SK-N-MC (cell line): ENCODE data around the gene SDC4.

Experiments used
- DNase-seq: peaks from one replicate; pipeline ENCODE4 v3.0.0-alpha.2; 2011; ENCODE audit warnings: low read depth, low spot score
- H3K27ac ChIP-seq: fragments of 200-600 bp; sonication (generic); 2 replicates; pipeline ENCODE4 v1.5.1; 2016; ENCODE audit warnings: mixed run types
- H3K36me3 ChIP-seq: fragments of 200-600 bp; sonication (generic); 2 replicates; pipeline ENCODE4 v1.6.1; 2017; ENCODE audit warnings: antibody characterized with exemption, low read length, mixed read lengths; ENCODE audit not compliant: insufficient read depth
- H3K4me3 ChIP-seq: fragments of 200-600 bp; sonication (generic); 2 replicates; pipeline ENCODE4 v1.5.1; 2016
- H3K9ac ChIP-seq: fragments of 200-600 bp; sonication (generic); 2 replicates; pipeline ENCODE4 v1.8.0; 2017; ENCODE audit warnings: mixed run types, mixed read lengths; ENCODE audit not compliant: insufficient read length
- H3K9me3 ChIP-seq: fragments of 200-600 bp; sonication (generic); 2 replicates; pipeline ENCODE4 v1.6.1; 2017; ENCODE audit warnings: low read depth, mild to moderate bottlenecking, antibody characterized with exemption, low read length, moderate library complexity, mixed read lengths
- EZH2 ChIP-seq: fragments of 200-600 bp; sonication (generic); IDR thresholded peaks from one replicate; pipeline ENCODE4 v1.6.1; 2017; ENCODE audit warnings: antibody characterized with exemption
- FOXP2 ChIP-seq: optimal IDR thresholded peaks from 2 replicates; pipeline ENCODE3; 2011; ENCODE audit warnings: mild to moderate bottlenecking, moderate library complexity; ENCODE audit not compliant: insufficient read depth; ENCODE audit errors: extremely low read length, control extremely low read depth
- POLR2AphosphoS5 ChIP-seq: IDR thresholded peaks from 2 replicates; pipeline ENCODE4 v1.6.1; 2012; ENCODE audit warnings: mild to moderate bottlenecking, low read depth, low read length, borderline replicate concordance

Gene SDC4

DNA sequence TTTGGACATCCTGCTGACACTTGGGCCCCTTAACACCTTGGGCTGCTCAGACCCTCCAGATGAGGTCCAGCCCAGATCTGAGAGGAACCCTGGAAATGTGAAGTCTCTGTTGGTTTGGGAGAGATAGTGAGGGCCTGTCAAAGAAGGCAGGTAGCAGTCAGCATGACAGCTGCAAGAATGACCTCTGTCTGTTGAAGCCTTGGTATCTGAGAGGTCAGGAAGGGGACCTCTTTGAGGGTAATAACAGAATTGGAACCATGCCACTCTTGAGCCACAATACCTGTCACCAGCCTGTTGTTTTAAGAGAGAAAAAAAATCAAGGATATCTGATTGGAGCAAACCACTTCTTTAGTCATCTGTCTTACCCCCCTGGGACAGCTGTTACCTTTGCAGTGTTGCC, 18.9 kb upstream of the SDC4 start:
- H3K9me3 ChIP-seq = no peaks in the 10 kb centered on the region
- H3K36me3 ChIP-seq = peaks cover 20% of the 10 kb centered on the region
- TF ChIP-seq POLR2AphosphoS5 = no peak
- no peak for TF ChIP-seq FOXP2
- no peak for TF ChIP-seq EZH2
- no peak for DNase-seq
- H3K9ac ChIP-seq = no peak overlapping the region
- H3K4me3 ChIP-seq = no peak overlapping the region
- H3K27ac ChIP-seq = no peak overlapping the region

DNA sequence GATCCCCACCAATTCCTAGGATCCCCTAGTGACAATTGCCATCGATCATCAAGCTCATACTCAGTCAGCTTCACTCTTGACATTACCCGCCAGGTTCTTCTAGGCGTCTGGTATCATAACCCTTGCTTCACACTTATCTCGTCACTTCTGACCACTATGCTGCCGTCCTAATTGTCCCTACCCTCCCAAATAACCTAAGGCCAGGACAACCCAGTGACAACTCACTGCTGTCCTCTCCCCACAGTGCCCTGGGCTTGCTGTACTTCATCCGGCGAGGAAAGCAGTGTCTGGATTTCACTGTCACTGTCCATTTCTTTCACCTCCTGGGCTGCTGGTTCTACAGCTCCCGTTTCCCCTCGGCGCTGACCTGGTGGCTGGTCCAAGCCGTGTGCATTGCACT, 18.4 kb upstream of the SDC4 start:
- Histone ChIP-seq H3K27ac (no peak overlapping the region), H3K36me3 (peaks cover 20% of the 10 kb centered on the region), H3K9ac (no peak overlapping the region), H3K9me3 (no peaks in the 10 kb centered on the region), H3K4me3 (no peak overlapping the region)
- TF ChIP-seq FOXP2 = no peak
- no peak for TF ChIP-seq EZH2
- TF ChIP-seq POLR2AphosphoS5 = no peak
- DNase-seq = no peak

GRCh38 chr20:45366192-45366591, 18.0 kb upstream of the SDC4 start:
- TF ChIP-seq POLR2AphosphoS5 (no peak), EZH2 (no peak), FOXP2 (no peak)
- H3K9ac ChIP-seq = no peak overlapping the region

GRCh38 chr20:45365444-45365970, 17.3 kb upstream of the SDC4 start:
- Histone ChIP-seq H3K27ac (no peak overlapping the region), H3K4me3 (no peak overlapping the region), H3K36me3 (peaks cover 20% of the 10 kb centered on the region), H3K9me3 (no peaks in the 10 kb centered on the region), H3K9ac (no peak overlapping the region)
- TF ChIP-seq EZH2 (no peak), POLR2AphosphoS5 (no peak), FOXP2 (no peak)
- DNase-seq = no peak

More at GRCh38 chr20:45366192-45366591, 18.0 kb upstream of the SDC4 start:
- no peaks in the 10 kb centered on the region for H3K9me3 ChIP-seq
- DNase-seq = no peak
- no peak overlapping the region for H3K4me3 ChIP-seq
- peaks cover 20% of the 10 kb centered on the region for H3K36me3 ChIP-seq
- H3K27ac ChIP-seq = no peak overlapping the region

DNA sequence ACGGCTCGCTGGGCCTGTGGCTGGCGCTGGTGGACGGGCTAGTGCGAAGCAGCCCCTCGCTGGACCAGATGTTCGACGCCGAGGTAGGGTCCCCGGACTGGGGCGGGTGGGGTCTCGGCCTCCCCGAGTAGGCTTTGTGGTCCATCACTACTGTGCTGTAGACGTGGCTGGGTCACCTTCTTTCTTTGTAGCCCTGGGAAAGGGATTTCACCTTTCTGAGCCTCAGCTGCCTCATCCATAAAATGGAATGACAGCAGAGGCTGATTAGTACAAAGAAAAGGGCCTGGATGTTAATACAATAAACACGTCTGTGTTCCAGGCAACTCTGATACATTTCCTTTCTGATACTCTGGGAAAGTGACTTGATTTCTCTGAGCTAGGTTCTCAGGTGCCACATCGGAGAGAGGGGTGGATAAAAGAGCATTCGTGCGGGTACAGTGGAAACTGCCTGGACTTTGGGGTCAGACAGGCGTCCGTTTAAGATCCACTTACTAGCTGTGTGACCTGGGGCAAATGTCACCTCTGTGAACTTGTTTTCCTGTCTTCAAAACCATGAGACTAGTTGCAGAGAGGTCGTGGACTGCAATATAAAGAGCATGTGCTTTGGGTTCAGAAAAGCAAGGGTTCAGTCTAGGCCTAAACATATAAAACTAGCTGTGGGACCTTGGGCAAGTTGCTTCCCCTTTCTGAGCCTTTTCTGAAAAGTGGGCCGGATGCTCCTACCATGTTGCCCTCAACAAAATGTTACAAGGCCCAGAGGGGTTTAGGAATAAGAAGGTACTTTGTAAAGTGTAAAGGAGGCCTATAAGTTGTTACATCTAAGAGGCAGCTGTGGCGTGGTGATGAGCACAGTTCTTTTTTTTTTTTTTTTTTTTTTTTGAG, 15.6 kb upstream of the SDC4 start:
- no peak for DNase-seq
- TF ChIP-seq EZH2 = no peak
- TF ChIP-seq FOXP2 = no peak
- no peak for TF ChIP-seq POLR2AphosphoS5
- Histone ChIP-seq H3K36me3 (peaks cover 20% of the 10 kb centered on the region), H3K9ac (peak overlapping the region; percentile 93), H3K4me3 (peak overlapping the region; percentile 100), H3K9me3 (no peaks in the 10 kb centered on the region), H3K27ac (no peak overlapping the region)

GRCh38 chr20:45362804-45363610, 14.8 kb upstream of the SDC4 start, which contains the start of gene SYS1:
SYS1 (plus strand) TSS chr20:45363156; CDS start chr20:45363532, 376 bp downstream.
- H3K9ac ChIP-seq = peak within 1 kb of the TSS; percentile 93
- H3K36me3 ChIP-seq = peaks cover 13% of the 10 kb centered on the region; the same call in 1 of the 2 replicates
- TF ChIP-seq POLR2AphosphoS5 = peak; percentile 94; the same call in 1 of the 2 replicates
- no peak for TF ChIP-seq EZH2
- no peaks in the 10 kb centered on the region for H3K9me3 ChIP-seq
- H3K27ac ChIP-seq = peak within 1 kb of the TSS; percentile 90
- H3K4me3 ChIP-seq = peak within 1 kb of the TSS; percentile 100
- peak; percentile 96 for DNase-seq

DNA sequence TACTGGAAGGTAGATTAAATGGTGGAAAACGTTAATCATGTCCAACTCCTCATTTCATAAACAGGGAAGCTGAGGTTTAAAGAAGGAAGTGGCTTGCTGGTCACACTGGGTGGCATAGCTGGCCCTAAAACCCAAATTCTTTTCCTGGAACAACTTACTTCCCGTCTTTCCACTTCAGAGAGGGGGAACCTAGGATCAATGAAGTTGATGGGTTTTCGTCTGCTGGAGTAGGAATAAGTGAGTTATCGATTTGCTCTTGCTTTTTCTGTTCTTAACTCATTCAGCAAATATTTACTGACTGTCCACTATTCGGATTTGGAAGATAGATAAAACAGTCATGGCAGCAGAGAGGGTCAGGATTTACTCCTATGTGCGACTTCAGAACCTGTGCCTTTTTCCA, 13.6 kb upstream of the SDC4 start:
- Histone ChIP-seq H3K9me3 (no peaks in the 10 kb centered on the region), H3K9ac (no peak overlapping the region), H3K27ac (no peak overlapping the region), H3K36me3 (peaks cover 4% of the 10 kb centered on the region; the same call in 1 of the 2 replicates), H3K4me3 (no peak overlapping the region)
- TF ChIP-seq POLR2AphosphoS5 (no peak), EZH2 (no peak), FOXP2 (no peak)
- no peak for DNase-seq
